Measurements from ENCODE around the gene TEC. TPM values are rescaled to one million over a fixed set of nuclear protein-coding genes. Genes with fewer than 3 reads are reported as not detected.
A peak's percentile ranks its signal among the peaks of the same experiment; 100 is the strongest.

Gene TEC
- total and polyA plus RNA-seq, 3 experiments from 2014 or later, result 1.6 to 2.4 (median 1.6) TPM

DNA sequence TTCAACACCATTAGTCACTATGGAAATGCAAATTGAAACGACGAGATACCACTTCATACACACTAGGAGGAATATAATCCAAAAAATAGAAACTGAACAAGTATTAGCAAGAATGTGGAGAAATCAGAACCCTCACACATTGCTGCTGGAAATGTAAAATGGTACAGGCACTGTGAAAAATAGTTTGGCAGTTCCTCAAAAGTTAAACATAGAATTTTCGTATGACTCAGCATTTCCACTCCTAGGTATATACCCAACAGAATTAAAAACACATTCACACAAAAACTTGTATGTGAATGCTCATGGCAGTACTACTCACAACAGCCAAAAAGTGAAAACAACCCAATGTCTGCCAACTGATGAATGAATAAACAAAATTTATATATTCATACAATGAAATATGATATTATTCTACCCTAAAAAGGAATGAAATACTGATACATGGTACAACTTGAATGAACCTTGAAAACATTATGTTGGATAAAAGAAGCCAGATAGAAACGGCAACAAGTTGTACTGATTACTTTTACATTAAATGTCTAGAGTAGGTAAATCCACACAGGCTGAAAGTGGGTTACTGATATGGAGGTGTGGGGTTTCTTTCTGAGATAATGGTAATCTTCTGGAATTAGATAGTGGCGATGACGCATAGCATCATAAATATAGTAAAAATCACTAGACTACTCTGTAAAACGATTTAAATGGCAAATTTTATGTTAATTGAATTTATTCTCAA is 22.3 kb downstream of the TEC start:
- H3K4me3 Mint-ChIP-seq, result no peak overlapping the region
- DNase-seq, result no peak
- H3K27ac ChIP-seq (ENCODE audit: low read depth, low read length), result no peak overlapping the region
- no peaks in the 10 kb centered on the region for H3K4me1 ChIP-seq (ENCODE audit: insufficient read depth, low read length)
- H3K27me3 ChIP-seq (ENCODE audit: insufficient read depth, low read length, poor library complexity, severe bottlenecking), result no peaks in the 10 kb centered on the region
- no peaks in the 10 kb centered on the region for H3K9me3 ChIP-seq (ENCODE audit: low read length)
- peaks cover 0 to 3% (median 0%) of the 10 kb centered on the region in 5 donors for H3K9me3 Mint-ChIP-seq
- ChIA-PET POLR2A (no interaction called here), CTCF (no interaction called here)
- H3K27me3 Mint-ChIP-seq, result no peaks in the 10 kb centered on the region
- H3K36me3 Mint-ChIP-seq, result peaks cover 0 to 7% (median 0%) of the 10 kb centered on the region in 3 donors
- H3K27ac Mint-ChIP-seq, result no peak overlapping the region
- H3K4me1 Mint-ChIP-seq, result peaks cover 0 to 8% (median 8%) of the 10 kb centered on the region in 3 donors
- H3K4me3 ChIP-seq (ENCODE audit: low read length), result no peak overlapping the region
- no peaks in the 10 kb centered on the region for H3K36me3 ChIP-seq (ENCODE audit: insufficient read depth, low read length)

DNA sequence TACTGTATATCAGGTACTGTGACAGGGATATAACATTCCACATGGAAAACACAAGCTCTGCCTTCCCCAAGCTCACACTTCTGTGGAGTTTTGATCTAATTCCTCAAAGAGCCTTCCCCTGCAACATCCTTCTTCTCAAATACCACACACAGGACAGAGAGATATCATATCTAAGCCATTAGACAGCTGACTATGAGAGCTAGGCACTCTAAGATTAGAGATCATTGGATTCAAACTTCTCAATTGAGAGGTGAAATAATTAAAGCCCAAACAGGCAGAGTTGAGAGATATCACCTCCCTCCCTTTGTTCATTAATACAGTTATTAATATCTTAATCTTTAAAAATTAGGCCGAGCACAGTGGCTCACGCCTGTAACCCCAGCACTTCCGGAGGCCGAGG is 25.0 kb downstream of the TEC start:
- Mint-ChIP-seq H3K27ac (no peak overlapping the region), H3K36me3 (peaks cover 0 to 7% (median 0%) of the 10 kb centered on the region in 3 donors), H3K9me3 (no peaks in the 10 kb centered on the region), H3K27me3 (no peaks in the 10 kb centered on the region), H3K4me3 (no peak overlapping the region), H3K4me1 (peaks cover 0 to 5% (median 0%) of the 10 kb centered on the region in 3 donors)
- Histone ChIP-seq H3K4me1 (ENCODE audit: insufficient read depth, low read length) (no peaks in the 10 kb centered on the region), H3K27me3 (ENCODE audit: insufficient read depth, low read length, poor library complexity, severe bottlenecking) (no peaks in the 10 kb centered on the region), H3K27ac (ENCODE audit: low read depth, low read length) (no peak overlapping the region), H3K9me3 (ENCODE audit: low read length) (no peaks in the 10 kb centered on the region), H3K36me3 (ENCODE audit: insufficient read depth, low read length) (no peaks in the 10 kb centered on the region), H3K4me3 (ENCODE audit: low read length) (no peak overlapping the region)
- ChIA-PET CTCF (no interaction called here), POLR2A (no interaction called here)
- no peak for DNase-seq

DNA sequence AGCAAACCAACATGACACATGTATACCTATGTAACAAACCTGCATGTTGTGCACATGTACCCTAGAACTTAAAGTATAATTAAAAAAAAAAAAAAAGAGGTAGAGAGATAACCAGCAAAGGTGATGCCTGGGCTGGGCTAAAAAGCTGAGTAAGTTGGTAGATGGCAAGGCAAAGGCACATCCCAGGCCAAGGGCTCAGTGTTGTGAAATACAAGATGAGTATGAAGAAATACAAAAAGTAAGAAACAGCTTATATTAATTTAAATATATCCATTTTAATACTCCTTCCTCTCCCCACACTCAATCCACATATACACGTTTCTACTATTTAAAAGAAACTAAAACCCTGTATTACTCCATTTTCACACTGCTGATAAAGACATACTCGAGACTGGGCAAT is 25.8 kb downstream of the TEC start:
- no peak overlapping the region for H3K4me3 Mint-ChIP-seq
- no peak overlapping the region for H3K27ac Mint-ChIP-seq
- H3K9me3 ChIP-seq (ENCODE audit: low read length), result no peaks in the 10 kb centered on the region
- peaks cover 0 to 7% (median 0%) of the 10 kb centered on the region in 3 donors for H3K36me3 Mint-ChIP-seq
- H3K4me1 Mint-ChIP-seq, result peaks cover 0 to 5% (median 0%) of the 10 kb centered on the region in 3 donors
- H3K9me3 Mint-ChIP-seq, result no peaks in the 10 kb centered on the region
- no peak overlapping the region for H3K4me3 ChIP-seq (ENCODE audit: low read length)
- H3K36me3 ChIP-seq (ENCODE audit: insufficient read depth, low read length), result no peaks in the 10 kb centered on the region
- H3K27me3 Mint-ChIP-seq, result no peaks in the 10 kb centered on the region
- no peaks in the 10 kb centered on the region for H3K4me1 ChIP-seq (ENCODE audit: insufficient read depth, low read length)
- POLR2A ChIA-PET, result interaction anchor here (0.7 kb wide), 1 partner anchor 727 kb away, joined by 5 read pairs; no protein-coding TSS in a partner anchor
- H3K27me3 ChIP-seq (ENCODE audit: insufficient read depth, low read length, poor library complexity, severe bottlenecking), result no peaks in the 10 kb centered on the region
- DNase-seq, result no peak
- H3K27ac ChIP-seq (ENCODE audit: low read depth, low read length), result no peak overlapping the region
- CTCF ChIA-PET, result interaction anchor here (1.2 kb wide), 1 partner anchor 11 kb away, joined by 3 read pairs; no protein-coding TSS in a partner anchor

DNA sequence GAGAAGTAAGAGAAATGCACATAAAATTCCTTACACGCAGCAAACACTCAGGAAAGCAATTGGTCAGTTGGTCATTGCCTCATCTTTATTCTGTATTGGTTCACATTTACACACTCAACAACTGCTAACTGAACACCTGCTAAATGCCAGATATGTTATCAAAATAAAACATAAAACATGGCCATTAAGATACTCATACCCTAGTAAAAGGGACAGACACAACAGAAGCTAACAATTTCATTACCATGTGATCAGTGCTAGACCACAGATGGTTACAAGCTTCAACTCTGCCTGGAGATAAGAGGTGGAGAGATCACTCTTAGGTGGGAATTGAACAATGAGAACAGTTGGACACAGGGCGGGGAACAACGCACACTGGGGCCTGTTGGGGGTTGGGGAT is 26.2 kb downstream of the TEC start:
- Histone ChIP-seq H3K36me3 (ENCODE audit: insufficient read depth, low read length) (no peaks in the 10 kb centered on the region), H3K4me1 (ENCODE audit: insufficient read depth, low read length) (no peaks in the 10 kb centered on the region), H3K9me3 (ENCODE audit: low read length) (no peaks in the 10 kb centered on the region), H3K4me3 (ENCODE audit: low read length) (no peak overlapping the region), H3K27me3 (ENCODE audit: insufficient read depth, low read length, poor library complexity, severe bottlenecking) (no peaks in the 10 kb centered on the region), H3K27ac (ENCODE audit: low read depth, low read length) (no peak overlapping the region)
- DNase-seq, result no peak
- Mint-ChIP-seq H3K36me3 (peaks cover 0 to 7% (median 0%) of the 10 kb centered on the region in 3 donors), H3K9me3 (no peaks in the 10 kb centered on the region), H3K4me1 (peaks cover 0 to 5% (median 0%) of the 10 kb centered on the region in 3 donors), H3K27me3 (no peaks in the 10 kb centered on the region), H3K4me3 (no peak overlapping the region), H3K27ac (no peak overlapping the region)
- CTCF ChIA-PET, result interaction anchor here (1.2 kb wide), 1 partner anchor 11 kb away, joined by 3 read pairs; no protein-coding TSS in a partner anchor
- POLR2A ChIA-PET, result no interaction called here

DNA sequence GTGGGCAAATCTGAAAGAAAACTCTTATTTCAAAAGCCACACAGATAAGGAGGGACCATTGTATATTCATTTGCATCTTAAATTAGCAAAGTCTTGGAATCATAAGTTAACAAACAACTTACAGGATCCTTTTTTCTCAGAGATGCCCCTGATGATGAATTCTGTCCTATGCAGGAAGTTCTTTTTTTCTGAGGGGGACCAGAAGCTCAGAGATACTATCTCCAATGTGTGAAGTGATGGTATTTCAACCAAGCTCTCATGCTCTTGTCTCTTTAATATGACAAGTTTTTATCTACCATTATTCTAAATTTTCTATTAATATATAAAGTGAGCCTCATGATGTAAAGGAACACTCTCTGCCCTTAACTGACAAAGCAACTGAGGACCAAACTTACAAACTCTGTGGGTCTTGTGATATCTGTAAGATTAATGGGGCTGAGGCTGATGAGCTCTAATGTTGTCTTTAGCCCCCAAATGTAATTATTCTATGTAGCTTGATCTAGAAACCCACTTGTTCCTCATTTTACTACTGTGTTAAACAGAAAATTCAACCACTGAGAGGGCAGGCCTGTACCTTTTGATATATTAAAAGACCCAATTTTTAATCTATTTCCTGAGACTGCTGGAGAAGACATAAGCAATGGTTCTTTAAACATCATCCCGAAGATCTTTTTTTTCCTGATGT is 27.0 kb downstream of the TEC start:
- no peak overlapping the region for H3K4me3 Mint-ChIP-seq
- H3K9me3 Mint-ChIP-seq, result no peaks in the 10 kb centered on the region
- H3K27ac ChIP-seq (ENCODE audit: low read depth, low read length), result no peak overlapping the region
- H3K4me1 Mint-ChIP-seq, result peaks cover 0 to 11% (median 6%) of the 10 kb centered on the region in 3 donors
- no peaks in the 10 kb centered on the region for H3K27me3 Mint-ChIP-seq
- H3K36me3 ChIP-seq (ENCODE audit: insufficient read depth, low read length), result no peaks in the 10 kb centered on the region
- peaks cover 0 to 7% (median 0%) of the 10 kb centered on the region in 3 donors for H3K36me3 Mint-ChIP-seq
- H3K27ac Mint-ChIP-seq, result peak overlapping the region in 1 of 8 donors; percentile 48
- ChIA-PET POLR2A (no interaction called here), CTCF (no interaction called here)
- H3K4me1 ChIP-seq (ENCODE audit: insufficient read depth, low read length), result no peaks in the 10 kb centered on the region
- no peak for DNase-seq
- H3K9me3 ChIP-seq (ENCODE audit: low read length), result no peaks in the 10 kb centered on the region
- no peaks in the 10 kb centered on the region for H3K27me3 ChIP-seq (ENCODE audit: insufficient read depth, low read length, poor library complexity, severe bottlenecking)
- no peak overlapping the region for H3K4me3 ChIP-seq (ENCODE audit: low read length)

DNA sequence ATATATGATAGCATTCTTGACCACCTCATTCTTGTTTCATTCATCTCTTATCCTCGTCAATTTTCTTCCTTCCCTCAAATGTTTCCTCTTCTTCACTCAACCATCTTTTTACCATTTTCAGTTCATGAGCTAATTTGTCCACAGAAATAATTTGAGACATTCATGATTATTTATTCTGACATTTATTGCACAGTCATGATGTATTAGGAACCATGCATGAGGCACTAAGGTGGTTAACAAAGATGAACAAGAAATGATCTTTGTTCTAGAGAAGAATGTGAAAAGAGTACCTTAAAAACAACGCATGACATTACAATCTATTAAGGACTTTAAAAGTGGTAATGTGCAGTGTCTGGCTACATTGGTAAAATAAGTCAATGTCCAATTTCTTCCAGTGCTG is 27.9 kb downstream of the TEC start:
- no peak overlapping the region for H3K27ac Mint-ChIP-seq
- peaks cover 0 to 12% (median 9%) of the 10 kb centered on the region in 3 donors for H3K4me1 Mint-ChIP-seq
- CTCF ChIA-PET, result no interaction called here
- no peak for DNase-seq
- no peaks in the 10 kb centered on the region for H3K4me1 ChIP-seq (ENCODE audit: insufficient read depth, low read length)
- peaks cover 0 to 7% (median 0%) of the 10 kb centered on the region in 3 donors for H3K36me3 Mint-ChIP-seq
- no peaks in the 10 kb centered on the region for H3K27me3 ChIP-seq (ENCODE audit: insufficient read depth, low read length, poor library complexity, severe bottlenecking)
- H3K9me3 Mint-ChIP-seq, result no peaks in the 10 kb centered on the region
- no peaks in the 10 kb centered on the region for H3K27me3 Mint-ChIP-seq
- no peaks in the 10 kb centered on the region for H3K36me3 ChIP-seq (ENCODE audit: insufficient read depth, low read length)
- no peaks in the 10 kb centered on the region for H3K9me3 ChIP-seq (ENCODE audit: low read length)
- POLR2A ChIA-PET, result no interaction called here
- H3K27ac ChIP-seq (ENCODE audit: low read depth, low read length), result no peak overlapping the region
- H3K4me3 Mint-ChIP-seq, result no peak overlapping the region
- H3K4me3 ChIP-seq (ENCODE audit: low read length), result no peak overlapping the region

DNA sequence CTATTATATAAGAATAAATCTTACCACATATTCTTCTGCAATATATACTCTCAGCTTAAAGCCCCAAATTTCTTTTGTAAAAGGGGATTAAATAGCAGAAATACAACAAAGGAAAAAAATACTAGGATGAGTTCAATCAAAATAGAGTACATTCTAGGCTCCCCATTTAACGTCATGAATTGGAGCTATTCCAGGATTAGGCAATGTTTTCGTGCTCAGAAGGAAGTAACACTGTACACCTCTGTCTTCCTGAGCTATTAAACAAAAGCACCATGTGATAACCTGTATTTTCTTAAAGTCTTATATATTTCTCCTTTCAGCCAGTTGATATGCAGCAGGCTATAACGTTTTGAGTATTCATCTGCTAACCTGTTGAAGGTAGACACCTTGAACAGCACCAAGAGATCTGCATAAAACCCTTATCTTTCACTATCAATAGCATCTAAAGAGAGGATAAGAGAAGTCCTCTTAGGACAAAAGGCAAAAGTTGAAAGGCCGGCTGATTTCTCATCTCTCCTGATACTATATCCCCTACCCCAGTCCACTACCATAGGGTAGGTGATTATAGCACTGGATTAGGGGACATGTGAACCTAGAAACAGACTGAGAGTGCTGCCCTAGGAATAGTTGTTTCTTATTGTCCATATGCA is 31.5 kb downstream of the TEC start:
- Histone ChIP-seq H3K4me3 (ENCODE audit: low read length) (no peak overlapping the region), H3K27me3 (ENCODE audit: insufficient read depth, low read length, poor library complexity, severe bottlenecking) (no peaks in the 10 kb centered on the region), H3K36me3 (ENCODE audit: insufficient read depth, low read length) (no peaks in the 10 kb centered on the region), H3K9me3 (ENCODE audit: low read length) (no peaks in the 10 kb centered on the region), H3K27ac (ENCODE audit: low read depth, low read length) (no peak overlapping the region), H3K4me1 (ENCODE audit: insufficient read depth, low read length) (no peaks in the 10 kb centered on the region)
- CTCF ChIA-PET, result no interaction called here
- no peak for DNase-seq
- Mint-ChIP-seq H3K27ac (peak overlapping the region in 2 of 8 donors; percentile 11 to 89), H3K36me3 (peaks cover 0 to 5% (median 0%) of the 10 kb centered on the region in 3 donors), H3K9me3 (no peaks in the 10 kb centered on the region), H3K4me3 (peak overlapping the region in 1 of 7 donors; percentile 35), H3K4me1 (peaks cover 0 to 21% (median 19%) of the 10 kb centered on the region in 3 donors), H3K27me3 (no peaks in the 10 kb centered on the region)
- POLR2A ChIA-PET, result no interaction called here

DNA sequence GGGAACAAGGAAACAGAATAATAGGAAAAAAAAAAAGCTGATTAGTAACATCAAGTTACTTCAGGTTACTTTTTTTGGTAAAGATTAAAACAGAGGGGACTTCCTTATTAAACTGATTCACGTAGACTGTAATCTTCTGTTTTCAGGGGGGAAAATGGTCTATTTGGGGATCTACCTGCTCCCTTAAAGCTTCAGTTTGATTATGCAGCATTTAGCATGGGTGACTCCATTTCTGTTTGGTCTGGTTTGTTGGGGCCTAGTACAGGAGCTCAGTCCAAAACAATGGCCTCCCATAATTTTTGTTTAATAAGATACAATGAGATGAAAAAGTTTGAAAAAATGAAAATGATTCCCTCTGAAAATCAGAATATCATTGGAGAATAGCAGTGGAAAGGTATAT is 34.6 kb downstream of the TEC start:
- ChIA-PET POLR2A (no interaction called here), CTCF (no interaction called here)
- no peaks in the 10 kb centered on the region for H3K4me1 ChIP-seq (ENCODE audit: insufficient read depth, low read length)
- no peaks in the 10 kb centered on the region for H3K36me3 ChIP-seq (ENCODE audit: insufficient read depth, low read length)
- H3K9me3 ChIP-seq (ENCODE audit: low read length), result no peaks in the 10 kb centered on the region
- H3K27ac Mint-ChIP-seq, result no peak overlapping the region
- H3K4me3 ChIP-seq (ENCODE audit: low read length), result no peak overlapping the region
- DNase-seq, result no peak
- peaks cover 0 to 15% (median 0%) of the 10 kb centered on the region in 3 donors for H3K36me3 Mint-ChIP-seq
- no peaks in the 10 kb centered on the region for H3K9me3 Mint-ChIP-seq
- no peaks in the 10 kb centered on the region for H3K27me3 ChIP-seq (ENCODE audit: insufficient read depth, low read length, poor library complexity, severe bottlenecking)
- H3K27ac ChIP-seq (ENCODE audit: low read depth, low read length), result no peak overlapping the region
- peaks cover 0 to 19% (median 17%) of the 10 kb centered on the region in 3 donors for H3K4me1 Mint-ChIP-seq
- H3K4me3 Mint-ChIP-seq, result no peak overlapping the region
- H3K27me3 Mint-ChIP-seq, result peaks cover 0 to 3% of the 10 kb centered on the region in 2 donors

All from CD8-positive, alpha-beta memory T cell (primary cell).